ENCODE measurements around the gene LRRD1. TPM values are rescaled to one million over a fixed set of nuclear protein-coding genes. Genes with fewer than 3 reads are reported as not detected.
"Not testable (repeated sequence)": the region's sequence is repeated elsewhere in the genome, so short reads cannot be mapped to it uniquely, and the experiment has no call there.

Gene LRRD1
- total RNA-seq, 2 donors from 2014 or later = not detected

- TF ChIP-seq POLR2A (IDR thresholded peaks at IDR 0.05) = no peak
- TF ChIP-seq, protein P1, sequence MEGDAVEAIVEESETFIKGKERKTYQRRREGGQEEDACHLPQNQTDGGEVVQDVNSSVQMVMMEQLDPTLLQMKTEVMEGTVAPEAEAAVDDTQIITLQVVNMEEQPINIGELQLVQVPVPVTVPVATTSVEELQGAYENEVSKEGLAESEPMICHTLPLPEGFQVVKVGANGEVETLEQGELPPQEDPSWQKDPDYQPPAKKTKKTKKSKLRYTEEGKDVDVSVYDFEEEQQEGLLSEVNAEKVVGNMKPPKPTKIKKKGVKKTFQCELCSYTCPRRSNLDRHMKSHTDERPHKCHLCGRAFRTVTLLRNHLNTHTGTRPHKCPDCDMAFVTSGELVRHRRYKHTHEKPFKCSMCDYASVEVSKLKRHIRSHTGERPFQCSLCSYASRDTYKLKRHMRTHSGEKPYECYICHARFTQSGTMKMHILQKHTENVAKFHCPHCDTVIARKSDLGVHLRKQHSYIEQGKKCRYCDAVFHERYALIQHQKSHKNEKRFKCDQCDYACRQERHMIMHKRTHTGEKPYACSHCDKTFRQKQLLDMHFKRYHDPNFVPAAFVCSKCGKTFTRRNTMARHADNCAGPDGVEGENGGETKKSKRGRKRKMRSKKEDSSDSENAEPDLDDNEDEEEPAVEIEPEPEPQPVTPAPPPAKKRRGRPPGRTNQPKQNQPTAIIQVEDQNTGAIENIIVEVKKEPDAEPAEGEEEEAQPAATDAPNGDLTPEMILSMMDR (IDR thresholded peaks at IDR 0.05) = no peak
- Histone ChIP-seq H3K4me1 (peaks cover 3% of the 10 kb centered on the region), H3K9me3 (no peaks in the 10 kb centered on the region), H3K27me3 (no peaks in the 10 kb centered on the region), H3K27ac (no peak overlapping the region), H3K36me3 (replicated peaks in 1 of 2; ENCODE audit: insufficient read depth in 1 of 2, low read depth in 2 of 2) (no peaks in the 10 kb centered on the region), H3K4me3 (no peak overlapping the region)
- no peak for DNase-seq
- ATAC-seq = no peak
- intact Hi-C loops (cut with DNase I) = no loop called here
These were observed 1.6 kb downstream of the LRRD1 start for GRCh38 chr7:92177362-92177761.

DNA sequence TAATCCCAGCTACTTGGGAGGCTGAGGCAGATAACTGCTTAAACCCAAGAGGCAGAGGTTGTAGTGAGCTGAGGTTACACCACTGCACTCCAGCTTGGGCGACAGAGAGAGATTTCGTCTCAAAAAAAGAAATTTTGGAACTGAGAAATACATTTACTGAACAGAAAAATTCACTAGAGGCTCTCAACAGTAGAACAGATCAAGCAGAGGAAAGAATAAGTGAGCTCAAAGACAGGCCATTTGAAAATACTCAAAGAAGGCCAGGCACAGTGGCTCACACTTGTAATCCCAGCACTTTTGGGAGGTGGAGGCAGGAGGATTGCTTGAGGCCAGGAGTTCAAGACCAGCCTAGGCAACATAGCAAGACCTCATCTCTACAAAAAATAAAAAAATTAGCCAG is 9.4 kb downstream of the LRRD1 start:
- H3K27ac ChIP-seq; H3K27me3 ChIP-seq; H3K36me3 ChIP-seq (replicated peaks in 1 of 2; ENCODE audit: insufficient read depth in 1 of 2, low read depth in 2 of 2); H3K4me1 ChIP-seq; DNase-seq; intact Hi-C loops (cut with DNase I); H3K9me3 ChIP-seq; H3K4me3 ChIP-seq; ATAC-seq: not testable (repeated sequence)
- 66 to 81% methylated on average over 2 of the region's 2 CpGs for WGBS, 2 donors

DNA sequence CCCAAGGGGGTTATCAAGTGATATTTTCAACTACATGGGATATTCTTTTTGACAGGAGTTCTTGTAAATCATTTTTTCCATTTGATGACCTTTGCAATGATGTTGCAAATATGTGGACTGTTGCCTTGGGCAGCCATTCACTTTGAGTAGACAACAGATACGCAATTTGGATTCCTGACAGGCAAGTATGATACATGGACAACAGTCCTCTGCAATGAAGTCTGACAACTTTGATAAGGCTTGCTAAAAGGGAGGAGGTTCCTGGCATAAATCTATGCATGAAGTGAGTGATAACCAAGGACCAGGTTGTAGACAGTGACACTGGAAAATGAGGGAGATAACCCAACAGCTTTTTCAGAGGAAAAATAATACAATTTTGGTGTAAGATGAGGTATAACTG is 17.7 kb downstream of the LRRD1 start:
- 48 to 58% methylated on average over 1 of the region's 1 CpG for WGBS, 2 donors
- H3K27ac ChIP-seq = no peak overlapping the region
- DNase-seq (no peak), ATAC-seq (no peak)
- intact Hi-C loops (cut with DNase I) = no loop called here
- no peak overlapping the region for H3K4me3 ChIP-seq
- no peaks in the 10 kb centered on the region for H3K27me3 ChIP-seq
- H3K36me3 ChIP-seq (replicated peaks in 1 of 2; ENCODE audit: insufficient read depth in 1 of 2, low read depth in 2 of 2) = no peaks in the 10 kb centered on the region
- H3K9me3 ChIP-seq = no peaks in the 10 kb centered on the region
- no peaks in the 10 kb centered on the region for H3K4me1 ChIP-seq
- TF ChIP-seq, protein P1 (IDR thresholded peaks at IDR 0.05) = no peak
- TF ChIP-seq POLR2A (IDR thresholded peaks at IDR 0.05) = no peak

- WGBS, 2 donors = 87 to 89% methylated on average over 3 of the region's 3 CpGs
- Histone ChIP-seq H3K4me3 (no peak overlapping the region), H3K27ac (no peak overlapping the region), H3K27me3 (no peaks in the 10 kb centered on the region), H3K4me1 (no peaks in the 10 kb centered on the region), H3K9me3 (no peaks in the 10 kb centered on the region), H3K36me3 (replicated peaks in 1 of 2; ENCODE audit: insufficient read depth in 1 of 2, low read depth in 2 of 2) (no peaks in the 10 kb centered on the region)
- DNase-seq (no peak), ATAC-seq (no peak)
- intact Hi-C loops (cut with DNase I) = no loop called here
- TF ChIP-seq POLR2A (IDR thresholded peaks at IDR 0.05) = no peak
- TF ChIP-seq, protein P1 (IDR thresholded peaks at IDR 0.05) = no peak
These were observed 20.0 kb downstream of the LRRD1 start for GRCh38 chr7:92158660-92159575.

DNA sequence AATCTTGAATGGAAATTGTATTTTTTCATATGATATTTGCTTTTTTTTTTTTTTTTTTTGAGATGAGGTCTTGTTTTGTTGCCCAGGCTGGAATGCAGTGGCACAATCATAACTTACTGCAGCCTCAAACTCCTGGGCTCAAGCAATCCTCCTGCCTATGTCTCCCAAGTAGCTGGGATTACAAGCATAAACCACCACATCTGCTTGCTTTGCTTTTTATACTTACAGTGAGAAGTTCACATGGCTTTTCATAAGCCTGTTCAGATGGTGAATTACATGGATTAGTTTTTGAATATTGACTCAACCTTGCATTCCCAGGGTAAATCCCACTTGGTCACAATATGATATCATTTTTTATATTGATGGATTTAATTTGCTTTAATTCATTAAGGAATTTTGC is 22.0 kb downstream of the LRRD1 start:
- no peak for DNase-seq
- no peak overlapping the region for H3K4me3 ChIP-seq
- no peak overlapping the region for H3K27ac ChIP-seq
- no peaks in the 10 kb centered on the region for H3K4me1 ChIP-seq
- intact Hi-C loops (cut with DNase I) = no loop called here
- no peaks in the 10 kb centered on the region for H3K9me3 ChIP-seq
- TF ChIP-seq, protein P1 (IDR thresholded peaks at IDR 0.05) = no peak
- no peak for TF ChIP-seq POLR2A (IDR thresholded peaks at IDR 0.05)
- no peaks in the 10 kb centered on the region for H3K36me3 ChIP-seq (replicated peaks in 1 of 2; ENCODE audit: insufficient read depth in 1 of 2, low read depth in 2 of 2)
- ATAC-seq = no peak
- H3K27me3 ChIP-seq = no peaks in the 10 kb centered on the region

All from body of pancreas (tissue), 4 donors.